ENCODE data around the gene KL.

The KL gene

DNA sequence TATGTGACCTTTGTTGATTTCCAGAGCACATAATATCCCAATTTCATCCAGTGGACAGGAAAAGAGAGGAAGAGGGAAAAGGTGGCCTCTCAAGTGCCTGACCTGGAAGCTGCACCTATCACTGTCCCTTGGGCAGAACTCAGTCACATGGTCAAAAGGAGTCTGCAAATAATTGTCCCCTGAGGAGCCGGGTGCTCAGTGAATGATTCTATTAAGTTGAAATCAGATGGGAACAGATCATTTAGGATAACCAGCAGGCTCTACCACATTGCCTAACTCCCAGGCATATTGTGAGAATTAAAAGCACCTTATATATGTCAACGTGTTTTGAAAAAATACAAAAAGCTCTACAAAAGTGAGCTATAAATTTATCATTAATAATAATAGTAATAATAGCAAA is 6.8 kb downstream of the KL start:
- TF ChIP-seq FOXP2 (optimal IDR thresholded peaks at IDR 0.05; ENCODE audit: borderline replicate concordance, extremely low read depth, extremely low read length, insufficient read depth) (no peak), SIN3A (IDR thresholded peaks at IDR 0.05; ENCODE audit: borderline replicate concordance, insufficient read depth, low read length) (no peak), POLR2AphosphoS5 (IDR thresholded peaks at IDR 0.05; ENCODE audit: low read depth, low read length) (no peak), TAF1 (IDR thresholded peaks at IDR 0.05; ENCODE audit: borderline replicate concordance, insufficient read depth, low read length) (no peak)
- TF ChIP-seq, protein P1, sequence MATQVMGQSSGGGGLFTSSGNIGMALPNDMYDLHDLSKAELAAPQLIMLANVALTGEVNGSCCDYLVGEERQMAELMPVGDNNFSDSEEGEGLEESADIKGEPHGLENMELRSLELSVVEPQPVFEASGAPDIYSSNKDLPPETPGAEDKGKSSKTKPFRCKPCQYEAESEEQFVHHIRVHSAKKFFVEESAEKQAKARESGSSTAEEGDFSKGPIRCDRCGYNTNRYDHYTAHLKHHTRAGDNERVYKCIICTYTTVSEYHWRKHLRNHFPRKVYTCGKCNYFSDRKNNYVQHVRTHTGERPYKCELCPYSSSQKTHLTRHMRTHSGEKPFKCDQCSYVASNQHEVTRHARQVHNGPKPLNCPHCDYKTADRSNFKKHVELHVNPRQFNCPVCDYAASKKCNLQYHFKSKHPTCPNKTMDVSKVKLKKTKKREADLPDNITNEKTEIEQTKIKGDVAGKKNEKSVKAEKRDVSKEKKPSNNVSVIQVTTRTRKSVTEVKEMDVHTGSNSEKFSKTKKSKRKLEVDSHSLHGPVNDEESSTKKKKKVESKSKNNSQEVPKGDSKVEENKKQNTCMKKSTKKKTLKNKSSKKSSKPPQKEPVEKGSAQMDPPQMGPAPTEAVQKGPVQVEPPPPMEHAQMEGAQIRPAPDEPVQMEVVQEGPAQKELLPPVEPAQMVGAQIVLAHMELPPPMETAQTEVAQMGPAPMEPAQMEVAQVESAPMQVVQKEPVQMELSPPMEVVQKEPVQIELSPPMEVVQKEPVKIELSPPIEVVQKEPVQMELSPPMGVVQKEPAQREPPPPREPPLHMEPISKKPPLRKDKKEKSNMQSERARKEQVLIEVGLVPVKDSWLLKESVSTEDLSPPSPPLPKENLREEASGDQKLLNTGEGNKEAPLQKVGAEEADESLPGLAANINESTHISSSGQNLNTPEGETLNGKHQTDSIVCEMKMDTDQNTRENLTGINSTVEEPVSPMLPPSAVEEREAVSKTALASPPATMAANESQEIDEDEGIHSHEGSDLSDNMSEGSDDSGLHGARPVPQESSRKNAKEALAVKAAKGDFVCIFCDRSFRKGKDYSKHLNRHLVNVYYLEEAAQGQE (IDR thresholded peaks at IDR 0.05; ENCODE audit: insufficient read depth in 1 of 2, low read depth in 2 of 2, low read length in 2 of 2), result no peak

DNA sequence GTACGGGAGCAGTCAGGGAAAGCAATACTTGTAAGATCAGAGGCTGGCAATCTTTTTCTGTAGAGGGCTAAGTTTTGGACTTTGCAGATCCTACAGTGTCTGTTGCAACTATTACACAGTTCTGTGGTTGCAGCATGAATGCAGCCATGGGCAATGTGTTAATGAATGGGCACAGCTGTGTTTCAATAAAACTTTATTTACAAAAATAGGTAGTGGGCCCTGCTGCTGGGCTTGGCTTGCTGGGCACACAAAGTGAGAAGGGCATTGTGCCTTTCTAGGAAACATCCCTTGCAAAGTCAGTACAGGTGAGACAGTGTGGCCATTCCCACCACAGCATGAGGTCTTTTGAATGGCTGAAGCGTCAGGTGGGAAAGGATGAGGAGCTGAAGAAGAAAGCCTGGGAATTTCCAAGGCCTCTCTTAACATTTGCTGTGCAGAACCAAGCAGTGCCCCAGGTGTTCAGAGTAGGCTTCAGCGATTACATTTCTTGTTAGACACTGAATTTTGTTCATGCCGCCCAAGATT is 9.1 kb downstream of the KL start:
- TF ChIP-seq POLR2AphosphoS5 (IDR thresholded peaks at IDR 0.05; ENCODE audit: low read depth, low read length), result no peak
- TF ChIP-seq SIN3A (IDR thresholded peaks at IDR 0.05; ENCODE audit: borderline replicate concordance, insufficient read depth, low read length), result no peak
- TF ChIP-seq, protein P1 (IDR thresholded peaks at IDR 0.05; ENCODE audit: insufficient read depth in 1 of 2, low read depth in 2 of 2, low read length in 2 of 2), result no peak
- no peak for TF ChIP-seq TAF1 (IDR thresholded peaks at IDR 0.05; ENCODE audit: borderline replicate concordance, insufficient read depth, low read length)
- TF ChIP-seq FOXP2 (optimal IDR thresholded peaks at IDR 0.05; ENCODE audit: borderline replicate concordance, extremely low read depth, extremely low read length, insufficient read depth), result no peak

DNA sequence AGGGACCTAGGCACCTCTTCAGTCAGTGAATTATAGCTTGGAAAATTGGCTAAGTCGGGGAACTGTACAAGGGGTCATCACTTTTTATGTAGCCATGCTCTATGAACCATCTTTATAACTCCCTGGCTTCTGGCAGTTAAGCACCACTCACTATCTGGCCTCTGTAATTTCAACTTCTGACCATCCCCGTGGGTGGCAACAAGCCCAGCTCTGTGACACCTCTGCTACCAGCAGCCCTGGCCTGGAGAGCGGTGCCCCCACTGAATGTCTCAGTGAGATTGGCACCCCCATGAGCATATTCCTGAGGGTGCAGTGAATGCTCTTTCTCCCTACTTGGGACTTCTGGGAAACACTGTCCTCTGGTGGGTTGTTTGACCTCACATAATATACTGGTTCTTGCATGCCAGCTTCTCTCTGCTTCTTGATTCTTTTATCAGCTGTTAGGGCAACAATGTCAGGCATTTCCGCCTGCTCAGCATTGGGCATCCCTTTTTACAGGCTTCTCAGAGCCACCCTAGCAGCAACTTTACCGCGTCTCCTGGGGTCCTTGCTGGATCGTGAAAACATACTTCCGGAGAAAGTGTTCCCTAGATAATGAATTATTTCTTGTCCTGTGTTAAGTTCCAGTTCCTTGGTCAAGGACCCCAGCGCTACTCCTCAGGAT is 10.4 kb downstream of the KL start:
- TF ChIP-seq, protein P1 (IDR thresholded peaks at IDR 0.05; ENCODE audit: insufficient read depth in 1 of 2, low read depth in 2 of 2, low read length in 2 of 2), result no peak
- TF ChIP-seq SIN3A (IDR thresholded peaks at IDR 0.05; ENCODE audit: borderline replicate concordance, insufficient read depth, low read length) (no peak), FOXP2 (optimal IDR thresholded peaks at IDR 0.05; ENCODE audit: borderline replicate concordance, extremely low read depth, extremely low read length, insufficient read depth) (no peak), POLR2AphosphoS5 (IDR thresholded peaks at IDR 0.05; ENCODE audit: low read depth, low read length) (no peak), TAF1 (IDR thresholded peaks at IDR 0.05; ENCODE audit: borderline replicate concordance, insufficient read depth, low read length) (no peak)

DNA sequence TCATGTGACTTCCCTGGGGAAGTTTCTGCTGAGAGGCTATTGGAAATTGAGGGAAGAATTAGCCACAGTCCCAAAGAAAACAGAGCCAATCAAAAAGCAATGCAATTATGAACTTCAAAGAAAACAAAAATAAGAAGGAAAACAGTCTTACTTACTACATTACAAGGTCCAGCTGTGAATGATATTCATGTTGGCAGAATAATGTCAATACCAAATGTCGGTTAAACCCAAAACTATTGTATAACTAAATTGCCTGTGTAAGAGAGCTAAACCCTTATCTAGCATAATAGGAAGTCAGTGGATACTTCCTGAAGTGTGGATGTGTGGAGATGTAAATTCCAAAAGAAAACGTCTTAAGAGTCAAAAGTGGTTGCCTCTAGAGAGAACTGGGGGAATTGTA is 12.4 kb downstream of the KL start:
- TF ChIP-seq, protein P1 (IDR thresholded peaks at IDR 0.05; ENCODE audit: insufficient read depth in 1 of 2, low read depth in 2 of 2, low read length in 2 of 2), result no peak
- TF ChIP-seq POLR2AphosphoS5 (IDR thresholded peaks at IDR 0.05; ENCODE audit: low read depth, low read length) (no peak), TAF1 (IDR thresholded peaks at IDR 0.05; ENCODE audit: borderline replicate concordance, insufficient read depth, low read length) (no peak), FOXP2 (optimal IDR thresholded peaks at IDR 0.05; ENCODE audit: borderline replicate concordance, extremely low read depth, extremely low read length, insufficient read depth) (no peak), SIN3A (IDR thresholded peaks at IDR 0.05; ENCODE audit: borderline replicate concordance, insufficient read depth, low read length) (no peak)

All from PFSK-1 (cell line).